Left colon (tissue), 2 donors: ENCODE data around the gene THBS3. TPM values are rescaled to one million over a fixed set of nuclear protein-coding genes. Genes with fewer than 3 reads are reported as not detected.
"Not testable (repeated sequence)": the region's sequence is repeated elsewhere in the genome, so short reads cannot be mapped to it uniquely, and the experiment has no call there.

Source experiments
- ATAC-seq: fragments of 200-7000 bp; cut with Tn5 transposase; one replicate; pipeline ENCODE4 v1.9.1; 2020; ENCODE audit warnings: mild to moderate bottlenecking, moderate library complexity
- DNase-seq, 2 donors: peaks; one replicate each; pipeline ENCODE4 v3.0.0-alpha.2; 2020
- intact Hi-C, 2 donors: fragments of 100-400 bp; cut with DNase I in 1 of 2; cut with micrococcal nuclease in 1 of 2; formaldehyde crosslinking; loops; one replicate each; pipeline versions ENCODE4 v1.11.2 to v1.14.0; 2022; cut with DNase I, micrococcal nuclease
- long read RNA-seq: library from polyadenylated mRNA; unstranded; transcript quantifications from one replicate; pipeline ENCODE4 v2.0.0, GENCODE V29; 2021
- total RNA-seq, 2 donors: library from RNA; stranded (reverse); fragmentation: NEBNext Ultra II Directional; extraction: Animal tissue kit (Norgen Biotek cat#: 25700); gene quantifications; one replicate each; pipeline ENCODE4 v1.2.1, GENCODE V29; 2021
- donor health status: DM: no; HTN: no; CAD: no.
- donor health status: DM: yes; HTN: yes; CAD: no.

THBS3 gene
- total RNA-seq, result 10 to 100 TPM; 20.0 to 20.9 TPM
- long read RNA-seq, partial matches to known transcripts, result 4 of 12 reads
- long read RNA-seq, other reads (novel, unspliced or antisense), result 8 of 12 reads

DNA sequence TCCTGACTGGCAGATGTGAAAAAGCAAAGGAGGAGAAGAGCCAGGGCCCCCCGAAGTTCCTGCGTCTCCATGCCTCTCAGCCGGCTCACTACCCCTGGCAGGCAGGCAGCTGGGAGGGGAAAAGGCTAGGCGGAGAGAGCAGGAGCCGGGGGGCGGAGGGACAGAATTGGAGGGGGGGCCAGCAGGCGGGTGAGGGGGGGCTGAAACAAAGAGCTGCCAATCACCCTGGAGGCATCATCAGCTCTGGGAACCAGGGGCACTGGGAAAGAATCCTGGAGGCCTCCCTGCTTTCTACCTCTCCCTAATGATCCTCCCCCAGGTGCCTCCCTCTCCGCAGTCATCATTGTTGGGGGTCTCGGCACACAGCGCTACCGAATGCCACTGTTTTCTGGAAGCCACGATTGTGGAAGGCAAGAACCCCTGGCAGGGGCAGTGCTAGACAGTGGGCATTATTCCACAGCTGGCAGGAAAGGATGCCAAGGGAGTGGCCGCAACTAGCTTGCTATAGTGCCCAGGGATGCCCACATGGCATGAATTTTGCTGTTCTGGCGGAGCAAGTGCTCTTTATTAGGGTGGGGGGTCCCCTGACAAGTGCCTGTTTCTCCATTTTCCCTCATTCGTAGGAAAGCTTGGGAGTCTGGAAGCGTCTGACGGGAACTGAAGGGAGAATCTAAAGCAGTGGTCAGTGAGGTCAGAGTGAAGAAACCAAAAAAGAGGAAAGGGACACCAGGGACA is at the start of gene THBS3:
Gene THBS3, minus strand, starts transcription at position 92 of the 735 bp plus-strand sequence. Its CDS starts 21 bp downstream, at position 71.
- intact Hi-C loops, result no loop called here
- DNase-seq (no peak), ATAC-seq (peak; percentile 7)

DNA sequence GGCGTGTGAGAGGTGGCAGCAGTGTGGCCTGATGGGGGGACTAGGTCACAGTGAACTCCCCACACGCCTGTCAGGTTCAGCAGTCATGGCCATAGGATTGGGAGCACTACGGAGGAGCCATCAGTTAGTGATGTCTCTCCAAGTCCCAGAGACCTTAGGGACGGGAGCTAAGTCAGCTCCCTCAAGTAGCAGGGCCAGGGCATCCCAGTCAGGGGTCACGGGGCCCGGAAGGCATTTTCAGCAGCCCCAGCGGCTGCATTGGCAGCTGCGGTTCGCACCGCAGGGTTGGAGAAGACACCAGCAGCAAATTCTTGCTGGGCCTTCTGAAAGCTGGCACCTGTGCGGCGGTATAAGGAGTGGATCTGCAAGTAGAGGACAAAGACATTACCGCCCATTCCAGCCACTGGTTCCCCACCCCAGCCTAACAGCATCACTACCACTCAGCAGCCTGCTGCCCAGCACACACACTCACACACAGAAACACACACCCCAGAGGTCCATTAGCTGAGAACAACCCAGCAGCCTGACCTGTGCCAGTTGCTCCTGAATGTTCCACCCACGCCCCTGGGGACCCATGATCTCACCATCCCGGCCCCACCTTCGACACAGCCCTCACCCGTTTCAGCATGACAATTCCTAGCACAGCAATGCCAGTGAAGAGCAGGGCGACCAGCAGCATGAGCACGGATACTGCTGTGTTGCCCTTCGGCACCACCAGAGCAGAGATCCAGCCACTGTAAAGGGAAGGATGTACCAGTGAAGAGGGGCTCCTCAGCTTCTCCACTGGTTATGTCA is 48.6 kb upstream of the THBS3 start:
- intact Hi-C loops, result no loop called here
- ATAC-seq, result no peak
- DNase-seq, result no peak

DNA sequence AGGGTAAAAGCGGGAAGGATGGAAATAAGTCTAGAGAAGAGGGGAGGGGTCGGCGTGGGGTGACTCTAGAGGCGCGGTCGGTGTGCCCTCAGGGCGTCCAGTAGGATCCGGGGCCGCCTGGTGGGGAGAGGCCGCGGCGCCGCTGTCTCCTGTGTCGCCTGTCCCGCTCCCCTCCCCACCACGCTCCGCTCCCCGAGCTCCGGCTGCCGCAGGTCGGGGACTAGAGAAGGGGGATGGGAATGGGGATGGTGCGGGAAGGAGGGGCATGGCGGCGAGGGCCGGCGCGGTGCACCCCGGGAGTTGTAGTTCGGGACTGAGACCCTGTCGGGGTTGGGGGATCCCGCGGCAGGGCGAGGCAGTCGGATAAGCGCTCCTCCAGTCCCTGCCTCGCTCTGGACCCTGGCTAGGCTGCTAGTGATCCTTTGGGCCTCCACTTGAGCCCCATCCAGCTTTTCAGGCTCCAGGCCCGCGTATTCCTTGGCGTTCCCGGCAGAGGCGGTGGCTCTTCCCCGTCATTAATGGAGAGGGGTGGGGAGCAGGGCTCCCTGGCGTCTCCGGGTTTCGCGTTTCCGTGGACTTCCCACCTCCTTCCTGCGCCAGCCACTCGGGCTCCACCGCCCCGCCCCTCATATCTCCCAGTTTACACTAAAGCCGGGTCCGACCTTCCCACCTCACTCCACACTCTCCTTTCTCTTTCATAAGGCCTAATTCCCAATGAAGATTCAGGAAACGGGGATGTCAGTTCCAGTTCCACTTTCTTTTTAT is 47.7 kb upstream of the THBS3 start, which contains the start of gene ENTREP3:
Gene ENTREP3, minus strand, starts transcription at position 241 of the 765 bp plus-strand sequence. CDS start 606 bp downstream, outside the sequence.
- DNase-seq, result peak; percentile 91 to 92
- intact Hi-C loops, result loop anchor here in 1 of 2 donors (1.0 kb wide), 1 partner anchor 68 kb away; no protein-coding TSS in a partner anchor
- ATAC-seq, result peak; percentile 88

DNA sequence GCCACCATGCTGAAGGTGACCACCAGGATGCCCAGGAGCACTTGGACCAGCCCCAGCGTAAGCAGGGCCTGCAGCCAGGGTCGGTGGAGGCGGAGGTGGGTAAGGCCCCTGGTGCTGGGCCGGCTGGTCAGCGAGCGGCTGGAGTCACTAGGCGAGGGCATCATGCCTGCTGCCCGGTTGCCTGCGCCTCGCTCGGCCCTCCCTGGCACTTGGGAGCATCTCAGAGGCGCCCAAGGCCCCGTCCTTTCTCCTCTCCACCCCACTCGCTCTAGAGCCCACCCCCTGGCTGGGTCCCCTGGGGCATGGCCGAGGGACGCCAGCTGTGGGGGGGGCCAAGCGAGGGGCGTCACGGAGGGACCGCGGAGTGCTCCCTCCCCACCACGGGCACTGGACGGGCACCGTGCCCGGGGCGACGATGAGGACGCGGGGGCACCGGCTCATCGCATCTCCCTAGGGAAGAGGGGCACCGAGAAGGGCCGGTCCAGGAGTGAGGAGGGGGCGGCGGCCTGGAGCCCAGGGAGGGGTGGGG is 47.1 kb upstream of the THBS3 start:
- peak; percentile 9 for ATAC-seq
- DNase-seq, result peak; percentile 41 to 46
- intact Hi-C loops, result loop anchor here in 1 of 2 donors (1.0 kb wide), 1 partner anchor 69 kb away; no protein-coding TSS in a partner anchor

DNA sequence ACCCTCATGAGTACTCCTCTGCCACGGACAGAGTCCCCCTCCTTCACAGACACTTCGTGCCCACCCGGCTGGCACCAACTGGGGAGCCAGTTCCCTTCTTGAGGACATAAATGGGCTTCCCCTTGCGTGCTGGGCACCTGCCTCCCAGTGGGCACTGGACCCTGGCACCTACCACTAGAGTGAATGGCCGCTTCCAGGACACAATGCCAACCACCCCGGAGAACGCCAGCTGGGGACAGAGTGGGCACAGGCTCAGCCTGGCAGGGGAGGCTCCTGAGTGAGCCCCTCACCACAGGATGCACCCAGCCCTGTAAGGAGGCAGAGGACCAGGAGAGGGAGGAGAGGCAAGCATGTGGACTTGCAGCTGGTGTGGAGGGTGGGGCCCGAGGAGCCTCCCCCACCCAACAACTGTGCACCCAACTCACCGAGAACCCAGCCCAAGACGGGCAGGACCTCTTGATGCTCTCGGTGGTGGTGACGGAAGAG is 46.6 kb upstream of the THBS3 start:
- DNase-seq, result peak in 1 of 2 donors; percentile 39
- intact Hi-C loops, result no loop called here
- ATAC-seq, result no peak

DNA sequence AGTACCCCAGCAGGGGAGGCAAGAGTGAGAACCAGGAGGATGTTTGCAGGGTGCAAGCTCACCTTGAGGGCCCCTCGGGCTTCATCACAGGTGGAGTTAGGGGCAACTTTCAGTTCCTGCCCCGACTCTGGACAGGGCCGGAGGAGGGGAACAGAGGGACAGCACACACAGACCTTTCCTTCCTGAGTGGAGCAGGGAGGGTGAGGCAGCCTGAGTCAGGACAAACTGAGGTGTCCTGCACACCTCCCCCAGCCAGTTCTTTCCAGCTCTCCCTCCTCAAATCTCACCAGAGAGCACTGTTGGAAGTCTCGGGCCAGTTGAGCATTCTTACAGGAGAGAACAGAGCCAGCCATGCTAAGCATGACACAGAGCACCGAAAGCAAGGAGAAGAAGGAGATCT is 46.1 kb upstream of the THBS3 start:
- intact Hi-C loops, result no loop called here
- ATAC-seq (no peak), DNase-seq (no peak)

DNA sequence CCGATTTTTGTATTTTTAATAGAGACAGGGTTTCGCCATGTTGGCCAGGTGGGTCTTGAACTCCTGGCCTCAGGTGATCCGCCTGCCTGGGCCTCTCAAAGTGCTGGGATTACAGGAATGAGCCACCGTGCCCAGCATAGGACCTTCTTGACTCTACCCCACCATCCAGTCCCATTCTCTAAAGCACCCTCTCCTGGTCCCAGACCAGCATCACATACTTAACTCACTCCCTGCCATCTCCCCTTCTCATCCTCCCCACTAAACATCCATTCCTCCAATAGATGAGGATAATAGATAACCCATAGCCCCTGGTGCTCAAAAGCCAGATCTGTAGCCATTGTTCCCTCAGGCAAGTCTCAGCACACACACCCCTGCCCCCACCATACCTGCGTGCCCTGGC is 45.5 kb upstream of the THBS3 start:
- intact Hi-C loops, result no loop called here
- ATAC-seq (no peak), DNase-seq (no peak)

DNA sequence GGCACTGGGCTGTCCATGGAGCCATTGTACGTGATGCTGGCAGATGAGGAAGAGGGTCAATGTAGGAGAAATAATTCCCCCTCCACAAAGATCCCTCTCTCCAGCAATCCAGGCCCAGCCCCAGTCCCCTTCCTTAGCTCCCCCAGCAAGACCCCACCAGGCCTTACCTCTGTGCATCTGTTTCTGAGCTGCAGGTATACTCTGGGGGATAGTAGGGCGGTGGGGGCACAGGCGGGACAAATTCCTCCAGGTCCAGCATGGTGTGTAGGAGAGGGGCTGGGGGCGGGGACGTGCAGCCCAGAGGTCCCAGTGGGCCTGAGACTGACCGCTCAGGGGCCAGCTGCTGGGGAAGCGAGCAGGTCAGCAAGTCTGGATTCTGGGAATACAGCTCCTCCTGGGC is 43.9 kb upstream of the THBS3 start:
- ATAC-seq (no peak), DNase-seq (no peak)
- intact Hi-C loops, result no loop called here

DNA sequence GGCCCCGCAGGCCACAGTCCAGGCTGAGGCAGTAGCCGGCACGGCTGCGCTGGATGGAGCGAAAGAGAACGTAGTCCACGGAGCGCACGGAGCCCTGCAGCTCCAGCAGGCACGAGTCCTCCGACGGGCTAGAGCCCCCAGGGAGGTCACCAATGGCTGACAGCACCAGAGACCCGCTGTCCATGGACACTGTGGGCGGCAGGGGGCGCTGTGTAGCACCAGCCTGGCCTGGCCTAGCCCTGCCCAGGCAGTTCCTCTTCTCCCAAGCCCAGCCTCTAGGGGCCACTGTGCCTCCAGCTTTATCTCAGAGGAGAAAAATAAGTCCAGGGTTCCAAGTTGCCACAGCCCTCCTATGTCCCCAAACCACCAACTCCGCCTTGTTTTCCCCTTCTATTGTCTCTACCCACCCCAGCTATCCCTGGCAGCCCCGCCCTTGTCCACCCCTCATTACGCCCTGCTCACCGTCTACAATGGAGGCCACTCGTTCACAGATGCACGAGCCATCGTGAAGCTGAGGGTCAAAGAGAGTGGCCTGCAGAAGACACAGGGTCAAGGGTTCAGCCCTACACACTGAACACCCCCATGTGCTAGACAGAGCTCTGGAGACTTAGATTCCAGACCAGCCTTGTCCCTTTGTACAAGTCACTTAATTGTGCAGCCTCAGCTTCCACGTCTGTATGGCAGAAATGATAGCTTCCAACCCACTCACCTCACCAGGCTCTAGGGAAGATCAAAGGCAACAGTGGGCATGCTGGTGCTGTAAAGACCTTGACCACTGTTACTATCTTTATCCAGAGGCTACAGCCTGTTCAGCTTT is 43.1 kb upstream of the THBS3 start:
- DNase-seq (peak; percentile 91 to 96), ATAC-seq (peak; percentile 68)
- intact Hi-C loops, result no loop called here

DNA sequence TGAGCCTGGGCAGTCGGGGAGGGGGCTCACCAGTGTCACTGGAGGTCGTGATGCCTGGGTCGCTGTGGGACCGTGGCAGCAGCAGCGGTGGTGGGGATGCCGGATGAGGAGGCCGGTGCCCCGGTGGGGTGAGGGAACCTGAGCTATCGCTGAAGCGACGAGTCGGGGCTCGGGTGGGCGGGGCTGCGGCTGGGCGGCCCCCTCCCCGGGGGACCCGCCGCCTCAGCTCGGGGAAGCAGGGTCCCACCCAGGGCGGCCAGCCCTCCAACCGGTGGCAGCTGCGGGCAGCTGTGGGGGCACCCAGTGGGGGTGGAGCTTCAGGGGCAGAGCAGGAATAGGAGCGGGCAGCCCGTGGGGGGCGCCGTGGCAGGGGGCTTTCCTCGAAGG is 42.5 kb upstream of the THBS3 start:
- intact Hi-C loops, result no loop called here
- no peak for ATAC-seq
- no peak for DNase-seq

DNA sequence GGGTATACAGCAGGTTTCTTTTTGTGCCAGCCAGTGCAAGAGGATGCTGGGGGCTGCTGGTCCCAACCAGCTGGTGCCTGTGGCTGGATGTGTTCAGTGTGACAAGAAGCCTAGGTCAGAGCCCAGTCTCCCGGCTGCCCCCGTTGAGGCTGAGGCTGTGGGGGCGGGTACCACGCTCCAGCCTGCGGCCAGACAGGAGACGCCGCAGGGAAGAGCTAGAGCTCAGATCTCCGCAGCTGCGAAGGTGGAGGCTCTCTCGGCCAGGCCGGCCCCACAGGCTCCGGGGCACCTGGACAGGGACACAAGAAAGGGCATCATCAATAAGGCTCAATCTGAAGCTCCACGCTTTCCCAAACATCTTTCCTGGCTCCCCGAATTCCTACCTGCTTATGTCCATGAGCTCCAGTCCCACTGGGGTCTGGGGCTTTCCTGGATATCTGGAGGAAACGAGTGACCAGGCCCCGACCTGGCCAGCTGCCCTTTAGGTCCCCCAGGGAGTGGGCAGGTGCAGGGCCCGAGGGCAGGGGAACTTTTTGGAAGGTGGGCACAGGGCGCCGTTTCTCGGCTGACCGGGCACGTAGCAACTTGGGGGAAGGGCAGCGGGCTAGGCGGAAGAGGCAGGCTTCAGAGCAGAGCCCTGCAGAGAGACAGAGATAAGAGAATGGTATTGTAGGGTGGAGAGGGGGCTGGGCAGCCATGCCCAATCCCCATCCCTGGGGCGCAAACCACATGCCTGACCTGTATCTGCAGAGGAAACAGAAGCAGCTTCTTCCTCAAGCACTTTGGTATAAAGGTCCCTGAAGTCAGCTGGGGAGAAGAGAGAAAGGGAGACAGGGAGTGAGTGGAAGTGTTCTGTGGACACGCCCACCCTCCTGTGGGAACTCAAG is 40.2 kb upstream of the THBS3 start:
- ATAC-seq (no peak), DNase-seq (no peak)
- intact Hi-C loops, result no loop called here

DNA sequence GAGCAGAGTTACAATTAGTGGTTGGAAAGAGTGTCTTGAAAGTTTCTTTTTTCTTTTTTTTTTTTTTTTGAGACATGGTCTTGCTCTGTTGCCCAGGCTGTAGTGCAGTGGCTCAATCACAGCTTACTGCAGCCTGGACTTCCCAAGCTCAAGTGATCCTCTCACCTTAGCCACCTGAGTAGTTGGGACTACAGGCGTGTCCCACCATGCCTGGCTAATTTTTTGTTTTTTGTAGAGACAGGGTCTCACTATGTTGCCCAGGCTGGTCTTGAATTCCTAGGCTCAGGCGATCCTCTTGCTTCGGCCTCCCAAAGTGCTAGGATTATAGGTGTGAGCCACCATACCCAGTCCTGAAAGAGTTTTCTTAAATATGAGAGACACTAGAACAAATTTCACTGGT is 39.1 kb upstream of the THBS3 start:
- intact Hi-C loops, ATAC-seq, DNase-seq: not testable (repeated sequence)

DNA sequence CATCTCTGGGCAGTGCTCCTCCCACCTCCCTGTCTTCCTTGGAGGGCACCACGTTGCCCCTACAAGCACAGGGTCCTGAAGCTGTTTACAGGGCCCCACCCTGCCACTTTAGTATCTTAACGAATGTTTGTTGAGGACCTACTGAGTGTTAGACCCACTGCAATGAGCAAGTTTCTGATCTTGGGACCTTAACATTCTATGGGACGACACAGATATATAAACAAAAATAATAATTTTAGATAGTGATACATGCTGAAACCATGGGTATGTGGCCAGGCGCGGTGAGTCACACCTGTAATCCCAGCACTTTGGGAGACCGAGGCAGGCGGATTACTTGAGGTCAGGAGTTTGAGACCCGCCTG is 37.4 kb upstream of the THBS3 start:
- intact Hi-C loops, result no loop called here
- DNase-seq (no peak), ATAC-seq (no peak)

DNA sequence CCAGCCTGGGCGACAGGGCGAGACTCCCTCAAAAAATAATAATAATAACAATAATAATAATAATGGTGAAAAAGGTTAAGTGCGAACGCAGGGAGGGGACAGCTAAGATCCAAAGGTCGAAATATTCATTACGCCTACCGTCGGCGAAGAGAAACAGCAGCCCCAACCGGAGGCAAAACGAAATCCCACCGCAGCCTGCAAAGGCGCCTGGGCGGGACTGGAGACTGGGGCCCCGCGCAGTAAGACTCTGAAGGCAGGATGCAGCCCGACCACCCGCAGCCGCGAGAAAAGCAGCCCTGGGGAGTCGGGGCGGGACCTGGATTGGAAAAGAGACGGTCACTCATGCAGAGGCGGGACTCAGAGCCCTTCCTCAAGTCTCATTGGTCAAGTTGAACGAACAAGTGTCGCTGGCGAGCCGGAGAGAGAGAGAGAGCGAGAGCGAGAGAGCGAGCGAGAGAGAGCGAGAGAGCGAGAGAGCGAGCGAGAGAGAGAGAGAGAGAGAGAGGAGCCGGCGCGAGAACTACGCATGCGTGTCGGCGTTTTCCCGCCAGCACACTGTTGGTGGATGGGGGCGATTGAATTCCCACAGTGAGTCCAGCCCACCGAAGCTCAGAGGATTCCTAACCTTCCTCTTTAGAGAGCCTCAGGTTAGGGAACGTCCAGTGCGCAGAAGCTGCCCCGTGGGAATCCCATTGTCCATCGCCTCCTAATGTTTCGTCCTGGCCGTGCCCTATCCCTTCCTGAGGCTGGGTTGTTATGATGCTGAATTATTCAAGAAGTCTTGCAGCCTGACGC is 36.9 kb upstream of the THBS3 start:
- ATAC-seq (peak; percentile 82), DNase-seq (peak; percentile 95 to 98)
- intact Hi-C loops, result no loop called here

DNA sequence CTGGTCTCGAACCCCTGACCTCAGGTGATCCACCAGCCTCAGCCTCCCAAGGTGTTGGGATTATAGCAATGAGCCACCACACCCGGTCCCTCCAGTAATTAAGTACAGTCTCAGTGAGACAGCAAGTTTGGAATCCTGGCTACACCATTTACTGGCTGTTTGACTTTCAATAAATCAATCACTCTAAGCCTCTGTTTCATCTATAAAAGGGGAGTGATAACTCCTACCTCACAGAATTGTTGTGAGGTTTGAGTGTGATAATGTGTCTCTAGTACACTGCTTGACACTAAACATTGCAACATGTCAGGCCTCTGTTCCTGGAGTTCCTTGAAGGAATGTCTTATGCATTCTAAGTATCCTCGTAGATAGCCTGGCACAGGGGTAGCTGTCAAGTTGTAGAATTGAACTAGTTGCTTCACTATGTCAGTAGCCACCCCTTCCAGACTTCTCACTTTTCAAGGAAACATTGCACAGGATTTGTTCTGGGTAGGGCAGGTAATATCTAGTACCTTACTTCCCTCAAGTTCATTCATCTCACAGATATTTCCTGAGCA is 35.2 kb upstream of the THBS3 start:
- DNase-seq (no peak), ATAC-seq (peak; percentile 14)
- intact Hi-C loops, result no loop called here

DNA sequence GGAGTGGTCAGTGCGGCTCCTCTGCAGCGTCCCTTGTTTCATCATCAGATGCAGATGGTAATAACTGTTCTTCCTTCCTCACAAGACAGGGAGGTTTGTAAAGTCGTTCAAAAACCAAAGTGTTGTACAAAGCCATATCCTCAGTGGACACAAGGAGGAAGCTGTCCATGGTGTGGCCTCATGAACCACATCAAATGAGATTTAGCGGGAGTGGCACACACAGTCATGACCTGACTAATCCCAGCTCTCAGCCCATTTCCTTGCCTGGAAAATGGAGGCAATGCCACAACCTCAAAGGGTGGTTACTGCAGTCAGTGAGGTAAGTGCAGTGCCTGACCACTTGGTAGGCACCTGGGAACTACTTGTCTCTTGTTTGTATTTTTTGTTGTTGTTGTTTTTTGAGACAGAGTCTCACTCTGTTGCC is 34.2 kb upstream of the THBS3 start:
- DNase-seq (no peak), ATAC-seq (peak; percentile 13)
- intact Hi-C loops, result no loop called here
